Mucosa of stomach (tissue), 1 donor: Measurements from ENCODE around the gene GALNS.
"Not testable (repeated sequence)": the region's sequence is repeated elsewhere in the genome, so short reads cannot be mapped to it uniquely, and the experiment has no call there.

ENCODE experiments used
- H3K27me3 ChIP-seq: one replicate; pipeline ENCODE4 v1.7.0; 2013; ENCODE audit warnings: mild to moderate bottlenecking, low read length; ENCODE audit not compliant: control insufficient read depth, insufficient read depth
- H3K36me3 ChIP-seq: one replicate; pipeline ENCODE4 v1.7.0; 2013; ENCODE audit warnings: low read length; ENCODE audit not compliant: control insufficient read depth, insufficient read depth
- H3K4me1 ChIP-seq: one replicate; pipeline ENCODE4 v1.7.0; 2013; ENCODE audit warnings: mild to moderate bottlenecking, low read length; ENCODE audit not compliant: control insufficient read depth, insufficient read depth
- H3K4me3 ChIP-seq: one replicate; pipeline ENCODE4 v1.7.0; 2013; ENCODE audit warnings: low read length
- H3K9ac ChIP-seq: one replicate; pipeline ENCODE4 v1.7.0; 2013; ENCODE audit warnings: mild to moderate bottlenecking, low read length, moderate library complexity
- H3K9me3 ChIP-seq: one replicate; pipeline ENCODE4 v1.7.0; 2013; ENCODE audit warnings: mild to moderate bottlenecking, low read length, moderate library complexity; ENCODE audit not compliant: control insufficient read depth
- donor health status: Pancreatic carcinoma.

Gene GALNS

DNA sequence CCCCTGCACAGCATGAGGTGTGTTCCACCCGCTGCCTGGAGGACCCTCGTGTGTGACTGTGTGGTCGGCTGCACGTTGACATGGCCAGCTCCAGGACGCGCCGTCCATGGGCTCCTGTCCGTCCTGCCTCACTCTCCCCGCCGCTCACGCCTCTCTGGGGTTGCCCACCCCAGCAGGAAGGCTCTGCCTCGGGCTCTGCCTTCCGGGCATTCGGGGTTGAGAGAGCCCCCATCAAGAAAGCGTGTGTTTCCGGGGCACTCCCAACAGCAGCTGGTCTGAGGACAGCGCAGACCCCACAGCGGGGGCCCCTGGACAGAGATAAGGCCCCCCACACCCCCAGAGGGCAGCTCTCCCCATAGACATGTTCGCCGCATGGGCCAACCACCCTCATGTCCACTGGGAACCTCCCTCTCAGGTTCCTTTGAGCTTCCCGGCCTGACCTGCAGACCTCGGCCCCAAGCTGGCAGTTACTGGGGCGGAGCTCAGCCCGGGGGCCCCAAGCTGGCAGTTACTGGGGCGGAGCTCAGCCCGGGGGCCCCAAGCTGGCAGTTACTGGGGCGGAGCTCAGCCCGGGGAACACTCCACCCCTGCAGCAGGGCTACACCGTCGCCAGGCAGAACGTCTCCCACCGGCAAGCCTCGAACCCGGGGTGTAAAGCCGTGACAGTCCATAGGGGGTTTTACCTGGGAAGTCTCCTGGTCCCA lies 63.3 kb downstream of the GALNS start:
- Histone ChIP-seq H3K36me3 (no peaks in the 10 kb centered on the region), H3K4me1 (peaks cover 3% of the 10 kb centered on the region), H3K9me3 (no peaks in the 10 kb centered on the region), H3K27me3 (peaks cover 17% of the 10 kb centered on the region), H3K4me3 (no peak overlapping the region), H3K9ac (no peak overlapping the region)

DNA sequence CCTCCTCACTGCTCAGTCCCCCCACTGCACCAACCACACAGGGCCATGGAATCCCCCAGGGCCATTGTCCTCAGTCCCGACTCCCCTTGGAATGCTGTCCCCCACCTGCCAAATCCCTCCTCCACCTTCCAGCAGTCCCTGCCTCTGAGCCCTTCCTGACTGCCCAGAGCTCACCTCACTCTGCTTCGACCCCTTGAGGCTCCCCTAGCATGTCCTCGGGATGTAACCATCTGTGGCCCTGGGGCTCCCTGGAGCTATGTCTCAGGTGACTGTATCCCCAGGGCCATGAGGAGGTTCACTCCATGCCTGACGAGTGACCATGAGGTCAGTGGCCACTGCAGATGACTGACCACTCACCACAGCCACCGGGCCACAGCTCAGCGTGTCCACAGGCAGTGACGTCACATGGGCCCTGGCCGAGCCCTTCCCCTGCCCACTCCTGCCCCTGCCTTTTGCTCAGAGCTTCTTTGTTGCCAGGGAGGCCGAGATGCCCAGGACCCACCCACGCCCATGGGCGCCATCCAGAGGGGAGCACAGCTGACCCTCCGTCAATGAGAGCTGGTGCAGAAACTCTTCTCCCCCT lies 64.0 kb downstream of the GALNS start:
- Histone ChIP-seq H3K27me3 (peaks cover 17% of the 10 kb centered on the region), H3K4me1 (peaks cover 3% of the 10 kb centered on the region), H3K4me3 (no peak overlapping the region), H3K9ac (no peak overlapping the region), H3K9me3 (no peaks in the 10 kb centered on the region), H3K36me3 (no peaks in the 10 kb centered on the region)

GRCh38 chr16:88792078-88792550 lies 64.6 kb downstream of the GALNS start:
- H3K4me1 ChIP-seq: peaks cover 3% of the 10 kb centered on the region
- no peak overlapping the region for H3K9ac ChIP-seq
- peaks cover 17% of the 10 kb centered on the region for H3K27me3 ChIP-seq
- no peaks in the 10 kb centered on the region for H3K9me3 ChIP-seq
- no peaks in the 10 kb centered on the region for H3K36me3 ChIP-seq
- H3K4me3 ChIP-seq: no peak overlapping the region

DNA sequence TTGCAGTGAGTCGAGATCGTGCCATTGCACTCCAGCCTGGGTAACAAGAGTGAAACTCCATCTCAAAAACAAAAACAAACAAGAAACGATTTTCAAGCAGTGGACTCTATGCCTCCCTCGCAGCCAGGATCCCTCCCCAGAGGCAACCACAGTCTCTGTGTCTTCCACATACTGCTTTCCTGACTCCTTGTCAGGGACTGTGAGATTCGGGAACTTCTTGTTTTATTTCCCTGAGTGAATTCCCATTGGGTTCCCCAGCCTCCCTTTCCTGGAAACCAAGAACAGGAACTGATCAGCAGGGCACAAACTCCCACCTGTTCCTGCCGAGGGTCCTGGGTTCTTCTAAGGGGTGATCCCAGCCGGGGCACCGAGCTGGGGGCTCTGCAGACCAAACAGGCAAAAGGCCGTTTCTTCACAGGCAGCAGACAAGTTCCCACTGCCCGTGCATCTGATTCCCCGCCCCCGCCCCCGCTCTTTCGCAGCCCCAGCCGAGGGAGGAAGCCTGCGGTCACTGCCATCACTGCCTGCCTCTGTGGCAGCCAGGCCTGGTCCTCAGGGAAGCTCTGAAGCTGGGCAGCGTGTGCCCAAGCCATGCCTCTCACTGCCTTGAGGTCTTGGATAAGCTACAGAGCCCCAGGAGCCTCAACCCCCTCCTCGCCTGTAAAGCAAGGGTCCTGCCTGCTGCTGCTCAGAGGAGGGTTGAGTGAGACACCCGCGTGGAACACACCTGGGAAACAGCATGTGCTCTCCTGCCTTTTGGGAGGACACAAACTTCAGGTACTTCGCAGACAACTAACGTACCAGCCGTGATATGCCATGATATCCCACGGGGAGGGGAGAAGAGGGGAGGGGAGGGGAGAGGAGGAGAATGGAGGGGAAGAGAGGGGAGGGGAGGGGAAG lies 66.2 kb downstream of the GALNS start:
- Histone ChIP-seq H3K27me3 (peaks cover 17% of the 10 kb centered on the region), H3K4me3 (no peak overlapping the region), H3K4me1 (peaks cover 5% of the 10 kb centered on the region), H3K36me3 (no peaks in the 10 kb centered on the region), H3K9ac (no peak overlapping the region), H3K9me3 (no peaks in the 10 kb centered on the region)

- Histone ChIP-seq H3K27me3 (peaks cover 17% of the 10 kb centered on the region), H3K4me1 (peaks cover 6% of the 10 kb centered on the region), H3K9ac (no peak overlapping the region), H3K4me3 (no peak overlapping the region), H3K36me3 (no peaks in the 10 kb centered on the region), H3K9me3 (no peaks in the 10 kb centered on the region)
Measured at GRCh38 chr16:88789594-88789993, 67.2 kb downstream of the GALNS start.

GRCh38 chr16:88788749-88789148 lies 68.0 kb downstream of the GALNS start:
- H3K9me3 ChIP-seq, H3K36me3 ChIP-seq, H3K9ac ChIP-seq, H3K4me3 ChIP-seq: not testable (repeated sequence)
- H3K4me1 ChIP-seq: peaks cover 11% of the 10 kb centered on the region
- peaks cover 17% of the 10 kb centered on the region for H3K27me3 ChIP-seq

GRCh38 chr16:88787579-88788314 lies 69.0 kb downstream of the GALNS start:
- Histone ChIP-seq H3K27me3 (peaks cover 13% of the 10 kb centered on the region), H3K4me1 (peaks cover 14% of the 10 kb centered on the region), H3K9ac (no peak overlapping the region), H3K36me3 (no peaks in the 10 kb centered on the region), H3K4me3 (no peak overlapping the region), H3K9me3 (no peaks in the 10 kb centered on the region)

DNA sequence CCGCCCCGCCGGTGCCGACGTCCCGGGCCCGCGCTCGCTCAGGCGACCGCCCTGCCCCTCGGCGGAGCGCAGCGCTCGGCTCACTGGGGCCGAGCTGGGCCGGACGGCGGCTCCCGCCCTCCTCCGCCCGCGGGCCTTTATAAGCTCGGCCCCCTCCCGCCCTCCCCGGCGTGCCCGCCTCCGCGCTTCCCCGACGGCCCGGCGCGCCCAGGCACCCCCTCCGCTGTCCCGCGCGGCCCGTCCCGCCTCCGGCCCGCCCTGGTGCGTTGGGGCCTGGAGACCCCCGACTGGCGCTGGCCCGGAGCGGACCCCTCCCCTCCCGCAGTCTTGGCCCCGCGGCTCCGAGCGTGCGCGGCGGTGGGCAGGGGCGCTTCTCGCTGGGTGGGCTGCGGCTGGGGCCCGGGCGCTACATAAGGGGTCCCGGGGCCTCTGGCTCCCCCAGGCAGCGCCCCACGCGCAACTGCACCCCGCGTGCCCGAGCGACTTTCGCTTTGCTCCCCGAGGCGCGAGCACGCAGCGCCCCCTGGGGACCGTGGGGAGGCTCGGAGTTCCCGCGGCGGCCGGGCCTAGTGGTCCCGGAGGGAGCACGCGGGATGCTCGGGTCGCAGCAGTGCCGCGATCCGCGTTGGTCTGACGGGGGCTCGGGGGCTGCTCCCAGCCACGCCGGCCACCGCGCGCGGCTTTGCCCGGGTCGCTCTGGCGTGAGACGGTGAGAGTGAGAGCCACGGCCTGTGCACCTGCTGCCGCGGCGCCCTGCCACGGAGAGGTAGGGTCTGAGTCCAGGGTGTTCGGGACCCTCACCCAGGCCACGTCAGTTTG lies 71.4 kb downstream of the GALNS start, which contains the start of gene PIEZO1:
Gene PIEZO1 (minus strand): TSS at position 115 of the 819 bp plus-strand sequence. CDS start 256 bp downstream, outside the sequence.
- Histone ChIP-seq H3K4me3 (peak within 1 kb of the TSS; percentile 22), H3K4me1 (peaks cover 27% of the 10 kb centered on the region), H3K27me3 (no peaks in the 10 kb centered on the region), H3K9me3 (no peaks in the 10 kb centered on the region), H3K36me3 (no peaks in the 10 kb centered on the region), H3K9ac (peak within 1 kb of the TSS; percentile 64)

- H3K4me1 ChIP-seq: peaks cover 32% of the 10 kb centered on the region
- no peaks in the 10 kb centered on the region for H3K9me3 ChIP-seq
- no peaks in the 10 kb centered on the region for H3K36me3 ChIP-seq
- H3K27me3 ChIP-seq: no peaks in the 10 kb centered on the region
- H3K4me3 ChIP-seq: no peak overlapping the region
- H3K9ac ChIP-seq: peak overlapping the region; percentile 64
Measured at GRCh38 chr16:88784856-88785105, 72.0 kb downstream of the GALNS start.

- Histone ChIP-seq H3K9ac (peak overlapping the region; percentile 64), H3K9me3 (no peaks in the 10 kb centered on the region), H3K36me3 (no peaks in the 10 kb centered on the region), H3K4me3 (peak overlapping the region; percentile 22), H3K27me3 (no peaks in the 10 kb centered on the region), H3K4me1 (peaks cover 33% of the 10 kb centered on the region)
Measured at GRCh38 chr16:88784074-88784855, 72.5 kb downstream of the GALNS start.
